ENCODE results near the gene CRIM1. TPM values are rescaled to one million over a fixed set of nuclear protein-coding genes. Genes with fewer than 3 reads are reported as not detected.
"Not testable (repeated sequence)": the region's sequence is repeated elsewhere in the genome, so short reads cannot be mapped to it uniquely, and the experiment has no call there.

Gene CRIM1, protein sequence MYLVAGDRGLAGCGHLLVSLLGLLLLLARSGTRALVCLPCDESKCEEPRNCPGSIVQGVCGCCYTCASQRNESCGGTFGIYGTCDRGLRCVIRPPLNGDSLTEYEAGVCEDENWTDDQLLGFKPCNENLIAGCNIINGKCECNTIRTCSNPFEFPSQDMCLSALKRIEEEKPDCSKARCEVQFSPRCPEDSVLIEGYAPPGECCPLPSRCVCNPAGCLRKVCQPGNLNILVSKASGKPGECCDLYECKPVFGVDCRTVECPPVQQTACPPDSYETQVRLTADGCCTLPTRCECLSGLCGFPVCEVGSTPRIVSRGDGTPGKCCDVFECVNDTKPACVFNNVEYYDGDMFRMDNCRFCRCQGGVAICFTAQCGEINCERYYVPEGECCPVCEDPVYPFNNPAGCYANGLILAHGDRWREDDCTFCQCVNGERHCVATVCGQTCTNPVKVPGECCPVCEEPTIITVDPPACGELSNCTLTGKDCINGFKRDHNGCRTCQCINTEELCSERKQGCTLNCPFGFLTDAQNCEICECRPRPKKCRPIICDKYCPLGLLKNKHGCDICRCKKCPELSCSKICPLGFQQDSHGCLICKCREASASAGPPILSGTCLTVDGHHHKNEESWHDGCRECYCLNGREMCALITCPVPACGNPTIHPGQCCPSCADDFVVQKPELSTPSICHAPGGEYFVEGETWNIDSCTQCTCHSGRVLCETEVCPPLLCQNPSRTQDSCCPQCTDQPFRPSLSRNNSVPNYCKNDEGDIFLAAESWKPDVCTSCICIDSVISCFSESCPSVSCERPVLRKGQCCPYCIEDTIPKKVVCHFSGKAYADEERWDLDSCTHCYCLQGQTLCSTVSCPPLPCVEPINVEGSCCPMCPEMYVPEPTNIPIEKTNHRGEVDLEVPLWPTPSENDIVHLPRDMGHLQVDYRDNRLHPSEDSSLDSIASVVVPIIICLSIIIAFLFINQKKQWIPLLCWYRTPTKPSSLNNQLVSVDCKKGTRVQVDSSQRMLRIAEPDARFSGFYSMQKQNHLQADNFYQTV
- 70.6 TPM for polyA plus RNA-seq (2013, experiment 1 of 2)
- polyA plus RNA-seq (2013, experiment 2 of 2) = 70.6 TPM

DNA sequence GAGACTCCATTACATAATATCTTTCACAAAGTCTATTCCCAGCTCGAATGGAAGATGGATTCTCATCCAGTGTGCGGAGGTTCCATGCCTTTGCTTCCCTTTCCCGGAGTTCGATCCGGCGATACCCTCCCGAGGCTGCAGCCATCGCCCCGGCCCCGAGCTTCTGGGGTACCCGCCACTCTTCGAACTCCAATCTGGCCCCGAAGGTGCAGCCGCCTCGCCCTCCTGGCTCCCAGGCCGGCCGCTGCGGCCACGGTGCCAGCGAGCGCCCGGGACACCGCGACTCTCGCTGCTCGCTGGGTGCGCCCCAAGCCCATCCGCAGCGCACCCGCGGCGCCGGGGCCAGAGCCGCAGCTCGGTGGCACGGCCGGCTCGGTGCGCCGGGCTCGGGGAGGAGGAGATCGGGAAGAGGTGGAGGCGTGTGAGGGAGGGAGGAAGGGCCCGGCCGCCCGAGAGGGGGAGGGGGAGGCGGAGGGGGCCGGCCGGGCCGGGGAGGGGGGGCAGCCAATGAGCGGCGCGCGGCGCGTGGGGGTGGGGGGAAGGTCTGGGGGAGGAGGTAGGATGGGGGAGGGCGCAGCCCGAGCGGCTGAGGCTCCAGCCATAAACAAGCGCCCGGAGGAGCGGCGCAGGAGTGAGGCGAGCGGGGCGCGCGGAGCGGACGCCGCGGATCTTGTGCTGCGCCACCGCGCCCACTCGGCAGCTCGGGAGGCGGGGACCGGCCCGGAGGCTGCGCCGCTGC lies at the start of gene CRIM1:
CRIM1 (plus strand) TSS at position 628 of the 739 bp plus-strand sequence. CDS start 515 bp downstream, outside the sequence.
- peak; percentile 94 for DNase-seq
- Histone ChIP-seq H2BK120ac (ENCODE audit: low read depth, low read length) (peak within 1 kb of the TSS; percentile 96), H4K8ac (ENCODE audit: low read length) (peak within 1 kb of the TSS; percentile 93), H3K36me3 (ENCODE audit: control insufficient read depth in 1 of 2, insufficient read depth in 2 of 2, low read depth in 1 of 2, low read length in 2 of 2) (no peaks in the 10 kb centered on the region), H3K4ac (ENCODE audit: low read depth in 1 of 2, low read length in 2 of 2) (peak within 1 kb of the TSS; percentile 92 to 94), H3K4me3 (ENCODE audit: insufficient read depth in 1 of 2, low read depth in 1 of 2, low read length in 2 of 2) (peak within 1 kb of the TSS; percentile 86 to 92), H2AK5ac (ENCODE audit: low read length, severe bottlenecking) (no peak within 1 kb of the TSS), H3K79me1 (replicated peaks; ENCODE audit: low read length, poor library complexity, severe bottlenecking) (no peaks in the 10 kb centered on the region), H3K4me1 (ENCODE audit: control insufficient read depth, insufficient read depth, low read depth, low read length) (peaks cover 4% of the 10 kb centered on the region), H3K9me3 (ENCODE audit: control insufficient read depth, low read length) (no peaks in the 10 kb centered on the region), H2AFZ (ENCODE audit: low read depth, low read length) (peak within 1 kb of the TSS; percentile 86), H3K18ac (ENCODE audit: low read depth in 1 of 2, low read length in 2 of 2) (peak within 1 kb of the TSS; percentile 92 to 97), H2BK15ac (ENCODE audit: low read depth, poor library complexity, severe bottlenecking) (peak within 1 kb of the TSS; percentile 87), H2BK12ac (ENCODE audit: low read length in 2 of 2) (peak within 1 kb of the TSS; percentile 63 to 98), H3K14ac (ENCODE audit: low read length in 2 of 2) (peak within 1 kb of the TSS; percentile 78 to 97), H3K9ac (ENCODE audit: low read length) (peak within 1 kb of the TSS; percentile 90), H3K4me2 (ENCODE audit: low read length, poor library complexity, severe bottlenecking) (peak within 1 kb of the TSS; percentile 59), H2BK5ac (ENCODE audit: low read depth, low read length, poor library complexity, severe bottlenecking) (peak within 1 kb of the TSS; percentile 92), H3K23ac (ENCODE audit: low read length in 2 of 2) (peak within 1 kb of the TSS; percentile 97 to 98), H3K27me3 (ENCODE audit: control insufficient read depth in 1 of 2, insufficient read depth in 1 of 2, low read length in 2 of 2) (no peaks in the 10 kb centered on the region), H4K91ac (ENCODE audit: low read length) (peak within 1 kb of the TSS; percentile 93), H3K27ac (ENCODE audit: low read length, poor library complexity, severe bottlenecking) (peak within 1 kb of the TSS; percentile 64)
- 0% methylated on average over 26 of the region's 82 CpGs for WGBS

DNA sequence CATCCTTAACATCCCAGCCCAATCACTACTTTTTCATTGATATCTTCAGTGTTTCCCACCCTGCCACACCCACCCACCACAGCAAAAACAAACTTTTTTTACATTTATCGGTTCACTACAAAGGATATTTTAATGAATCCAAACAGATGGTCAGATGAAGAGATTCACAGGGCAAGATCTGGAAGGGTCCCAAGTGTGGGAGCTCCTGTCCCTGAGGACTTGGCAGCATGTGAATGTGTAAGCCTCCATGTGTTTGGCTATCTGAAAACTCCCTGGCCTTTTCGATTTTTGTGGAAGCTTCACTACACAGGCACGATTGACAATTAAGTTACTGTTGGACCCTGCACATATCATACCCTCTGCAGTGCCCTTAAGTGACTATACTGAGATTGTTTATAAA lies 48.1 kb upstream of the CRIM1 start:
- Histone ChIP-seq H3K9ac (ENCODE audit: low read length) (no peak overlapping the region), H3K36me3 (ENCODE audit: control insufficient read depth in 1 of 2, insufficient read depth in 2 of 2, low read depth in 1 of 2, low read length in 2 of 2) (no peaks in the 10 kb centered on the region), H3K9me3 (ENCODE audit: control insufficient read depth, low read length) (no peaks in the 10 kb centered on the region), H3K4me1 (ENCODE audit: control insufficient read depth, insufficient read depth, low read depth, low read length) (no peaks in the 10 kb centered on the region), H3K23ac (ENCODE audit: low read length in 2 of 2) (no peak overlapping the region), H3K27ac (ENCODE audit: low read length, poor library complexity, severe bottlenecking) (no peak overlapping the region), H2BK15ac (ENCODE audit: low read depth, poor library complexity, severe bottlenecking) (no peak overlapping the region), H2AFZ (ENCODE audit: low read depth, low read length) (no peak overlapping the region), H3K79me1 (replicated peaks; ENCODE audit: low read length, poor library complexity, severe bottlenecking) (no peaks in the 10 kb centered on the region), H3K4ac (ENCODE audit: low read depth in 1 of 2, low read length in 2 of 2) (no peak overlapping the region), H2BK5ac (ENCODE audit: low read depth, low read length, poor library complexity, severe bottlenecking) (no peak overlapping the region), H2BK12ac (ENCODE audit: low read length in 2 of 2) (no peak overlapping the region), H4K8ac (ENCODE audit: low read length) (no peak overlapping the region), H3K18ac (ENCODE audit: low read depth in 1 of 2, low read length in 2 of 2) (no peak overlapping the region), H2BK120ac (ENCODE audit: low read depth, low read length) (no peak overlapping the region), H3K4me2 (ENCODE audit: low read length, poor library complexity, severe bottlenecking) (no peak overlapping the region), H2AK5ac (ENCODE audit: low read length, severe bottlenecking) (no peak overlapping the region), H3K14ac (ENCODE audit: low read length in 2 of 2) (no peak overlapping the region), H4K91ac (ENCODE audit: low read length) (no peak overlapping the region), H3K27me3 (ENCODE audit: control insufficient read depth in 1 of 2, insufficient read depth in 1 of 2, low read length in 2 of 2) (no peaks in the 10 kb centered on the region), H3K4me3 (ENCODE audit: insufficient read depth in 1 of 2, low read depth in 1 of 2, low read length in 2 of 2) (no peak overlapping the region)
- WGBS = 91% methylated on average over 1 of the region's 3 CpGs
- no peak for DNase-seq

DNA sequence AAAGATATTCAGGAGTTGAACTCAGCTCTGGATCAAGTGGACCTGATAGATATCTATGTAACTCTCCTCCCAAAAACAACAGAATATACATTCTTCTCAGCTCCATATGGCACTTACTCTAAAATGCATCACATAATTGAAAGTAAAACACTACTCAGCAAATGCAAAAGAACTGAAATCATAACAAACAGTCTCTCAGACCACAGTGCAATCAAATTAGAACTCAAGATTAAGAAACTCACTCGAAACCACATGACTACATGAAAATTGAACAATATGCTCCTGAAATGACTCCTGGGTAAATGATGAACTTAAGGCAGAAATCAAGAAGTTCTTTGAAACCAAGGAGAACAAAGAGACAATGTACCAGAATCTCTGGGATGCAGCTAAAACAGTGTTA lies 45.1 kb upstream of the CRIM1 start:
- not testable (repeated sequence) for H3K36me3 ChIP-seq (ENCODE audit: control insufficient read depth in 1 of 2, insufficient read depth in 2 of 2, low read depth in 1 of 2, low read length in 2 of 2); H3K9ac ChIP-seq (ENCODE audit: low read length); H3K4me3 ChIP-seq (ENCODE audit: insufficient read depth in 1 of 2, low read depth in 1 of 2, low read length in 2 of 2); H2BK12ac ChIP-seq (ENCODE audit: low read length in 2 of 2); H2AFZ ChIP-seq (ENCODE audit: low read depth, low read length); H2AK5ac ChIP-seq (ENCODE audit: low read length, severe bottlenecking); H3K18ac ChIP-seq (ENCODE audit: low read depth in 1 of 2, low read length in 2 of 2); H3K23ac ChIP-seq (ENCODE audit: low read length in 2 of 2); H4K91ac ChIP-seq (ENCODE audit: low read length); H3K27ac ChIP-seq (ENCODE audit: low read length, poor library complexity, severe bottlenecking); H2BK5ac ChIP-seq (ENCODE audit: low read depth, low read length, poor library complexity, severe bottlenecking); H3K4me1 ChIP-seq (ENCODE audit: control insufficient read depth, insufficient read depth, low read depth, low read length); H2BK15ac ChIP-seq (ENCODE audit: low read depth, poor library complexity, severe bottlenecking); H2BK120ac ChIP-seq (ENCODE audit: low read depth, low read length); H3K14ac ChIP-seq (ENCODE audit: low read length in 2 of 2); H3K9me3 ChIP-seq (ENCODE audit: control insufficient read depth, low read length); H3K4ac ChIP-seq (ENCODE audit: low read depth in 1 of 2, low read length in 2 of 2); DNase-seq; H4K8ac ChIP-seq (ENCODE audit: low read length); H3K79me1 ChIP-seq (replicated peaks; ENCODE audit: low read length, poor library complexity, severe bottlenecking); H3K4me2 ChIP-seq (ENCODE audit: low read length, poor library complexity, severe bottlenecking); H3K27me3 ChIP-seq (ENCODE audit: control insufficient read depth in 1 of 2, insufficient read depth in 1 of 2, low read length in 2 of 2)
- WGBS = no CpG with 5 or more reads among the region's 1 CpG

Measured in mesenchymal stem cell (in vitro differentiated cells and primary cell).